Stimulated activated CD8-positive, alpha-beta memory T cell treated with anti-CD3 and anti-CD28 coated beads, Interleukin-15, amount 100 ng/mL, for 48 hours (primary cell): ENCODE results near the gene HOXD11.

Experiments used
- DNase-seq, 2 donors: peaks; one replicate each; pipeline ENCODE4 v3.0.0-alpha.2; 2020; ENCODE audit warnings: low read depth in 2 of 2

The HOXD11 gene

GRCh38 chr2:176105078-176105729, 1.9 kb upstream of the HOXD11 start:
- no peak for DNase-seq

GRCh38 chr2:176105730-176106580, 1.1 kb upstream of the HOXD11 start:
- no peak for DNase-seq

- no peak for DNase-seq
Observed at GRCh38 chr2:176107731-176108181, 676 bp downstream of the HOXD11 start.

- DNase-seq: no peak
Observed at GRCh38 chr2:176109192-176109901, 2.3 kb downstream of the HOXD11 start.

GRCh38 chr2:176109946-176110345, 2.9 kb downstream of the HOXD11 start:
- no peak for DNase-seq

GRCh38 chr2:176110415-176111308, 3.6 kb downstream of the HOXD11 start:
- DNase-seq: no peak

GRCh38 chr2:176111309-176111663, 4.2 kb downstream of the HOXD11 start:
- no peak for DNase-seq

- no peak for DNase-seq
Observed at GRCh38 chr2:176111846-176112374, 4.8 kb downstream of the HOXD11 start.

- DNase-seq: no peak
Observed at GRCh38 chr2:176112375-176113302, 5.6 kb downstream of the HOXD11 start.

- DNase-seq: no peak
Observed at GRCh38 chr2:176114120-176114929, 7.2 kb downstream of the HOXD11 start.

GRCh38 chr2:176114930-176115625, 8.0 kb downstream of the HOXD11 start:
- DNase-seq: no peak

- no peak for DNase-seq
Observed at GRCh38 chr2:176115883-176116813, 9.1 kb downstream of the HOXD11 start, which contains the start of gene HOXD10. TSS of gene HOXD10 (plus strand) at chr2:176116778. CDS start at chr2:176116834, 56 bp downstream.

- DNase-seq: no peak
Observed at GRCh38 chr2:176117162-176117822, 10.2 kb downstream of the HOXD11 start.

GRCh38 chr2:176117823-176118371, 10.8 kb downstream of the HOXD11 start:
- DNase-seq: no peak

- no peak for DNase-seq
Observed at GRCh38 chr2:176118601-176119339, 11.7 kb downstream of the HOXD11 start.
